Activated CD4-positive, alpha-beta T cell treated with anti-CD3 and anti-CD28 coated beads for 36 hours (primary cell): ENCODE data around the gene PLEKHH2. TPM values are rescaled to one million over a fixed set of nuclear protein-coding genes. Genes with fewer than 3 reads are reported as not detected.

Experiments used
- ATAC-seq: fragments of 200-7000 bp; cut with Tn5 transposase; one replicate; pipeline ENCODE4 v1.10.0; 2021; ENCODE audit warnings: mild to moderate bottlenecking, moderate library complexity
- CTCF ChIA-PET: fragments of 350-600 bp; sonication (Branson Sonifier 250); formaldehyde crosslinking; loops from one replicate; lab custom pipeline; 2021; ENCODE audit warnings: antibody characterized with exemption; lab: Charles Lee
- POLR2A ChIA-PET: fragments of 350-600 bp; sonication (Branson Sonifier 250); formaldehyde crosslinking; loops from one replicate; lab custom pipeline; 2021; ENCODE audit warnings: antibody characterized with exemption, inconsistent platforms; lab: Charles Lee
- DNase-seq: peaks from one replicate; pipeline ENCODE4 v3.0.0-alpha.2; 2020
- H3K27ac Mint-ChIP-seq: one replicate; pipeline ENCODE4 v1.8.0; 2021; ENCODE audit warnings: mixed read lengths
- H3K27me3 Mint-ChIP-seq: one replicate; pipeline ENCODE4 v1.8.0; 2021; ENCODE audit warnings: mixed read lengths
- H3K36me3 Mint-ChIP-seq: one replicate; pipeline ENCODE4 v1.8.0; 2021; ENCODE audit warnings: low read depth, mixed read lengths
- H3K4me1 Mint-ChIP-seq: one replicate; pipeline ENCODE4 v1.8.0; 2021; ENCODE audit warnings: mixed read lengths
- H3K4me3 Mint-ChIP-seq: one replicate; pipeline ENCODE4 v1.8.0; 2021; ENCODE audit warnings: mild to moderate bottlenecking, moderate library complexity, mixed read lengths
- H3K9me3 Mint-ChIP-seq: one replicate; pipeline ENCODE4 v1.8.0; 2021; ENCODE audit warnings: low read depth, mixed read lengths
- intact Hi-C, 2 experiments: fragments of 100-400 bp; cut with DNase I in 1 of 2; cut with micrococcal nuclease in 1 of 2; formaldehyde crosslinking; loops; one replicate each; pipeline versions ENCODE4 v1.14.2 to v1.15.1; 2022 to 2024; cut with DNase I, micrococcal nuclease
- total RNA-seq, 2 experiments: library from RNA; stranded (reverse); gene quantifications; one replicate each; pipeline ENCODE4 v1.2.3, GENCODE V29; 2021

The PLEKHH2 gene
- total RNA-seq, 2 experiments from 2014 or later, result 1.5 to 2.2 TPM

DNA sequence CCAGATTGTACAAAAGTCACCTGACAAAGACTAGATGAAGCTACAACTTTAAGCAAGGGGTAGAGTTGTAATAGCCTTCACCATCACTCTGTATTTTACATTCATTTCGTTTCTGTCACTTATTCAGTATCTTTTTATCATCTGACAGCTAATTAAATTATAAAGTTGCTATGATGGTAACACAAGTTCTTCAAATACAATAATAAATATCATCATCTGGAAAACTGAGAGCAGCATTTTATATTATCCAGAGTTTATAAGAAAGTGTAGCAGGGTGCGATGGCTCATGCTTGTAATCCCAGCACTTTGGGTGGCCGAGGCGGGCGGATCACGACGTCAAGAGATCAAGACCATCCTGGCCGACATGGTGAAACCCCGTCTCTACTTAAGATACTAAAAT is 157.9 kb downstream of the PLEKHH2 start:
- H3K27ac Mint-ChIP-seq, result no peak overlapping the region
- H3K4me1 Mint-ChIP-seq, result no peaks in the 10 kb centered on the region
- intact Hi-C loops, result no loop called here
- no peak for ATAC-seq
- no peak overlapping the region for H3K4me3 Mint-ChIP-seq
- ChIA-PET POLR2A (no interaction called here), CTCF (interaction anchor here (1.2 kb wide), 1 partner anchor 51 kb away, joined by 3 read pairs; no protein-coding TSS in a partner anchor)
- no peaks in the 10 kb centered on the region for H3K27me3 Mint-ChIP-seq
- peaks cover 8% of the 10 kb centered on the region for H3K36me3 Mint-ChIP-seq
- no peak for DNase-seq
- H3K9me3 Mint-ChIP-seq, result no peaks in the 10 kb centered on the region

DNA sequence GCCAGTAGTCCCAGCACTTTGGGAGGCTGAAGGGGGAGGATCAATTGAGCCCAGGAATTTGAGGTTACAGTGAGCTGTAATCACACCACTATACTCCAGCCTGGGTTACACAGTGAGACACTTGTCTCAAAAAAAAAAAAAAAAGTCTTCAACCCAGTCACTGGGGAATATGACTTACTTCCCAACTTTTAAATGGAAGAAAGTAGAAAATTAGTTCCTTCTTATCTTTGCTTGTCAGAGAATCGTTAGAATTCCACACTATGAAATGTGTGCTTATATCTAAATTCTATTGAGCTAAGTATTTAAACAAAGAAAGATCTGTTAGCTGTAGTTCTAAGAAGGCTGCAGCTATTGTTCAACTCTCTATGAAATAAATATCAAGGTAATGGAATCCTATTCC is 159.1 kb downstream of the PLEKHH2 start:
- Mint-ChIP-seq H3K27ac (no peak overlapping the region), H3K4me3 (no peak overlapping the region), H3K27me3 (no peaks in the 10 kb centered on the region), H3K4me1 (no peaks in the 10 kb centered on the region), H3K36me3 (peaks cover 6% of the 10 kb centered on the region), H3K9me3 (no peaks in the 10 kb centered on the region)
- ChIA-PET CTCF (interaction anchor here (1.0 kb wide), 1 partner anchor 22 kb away, joined by 4 read pairs; the partner anchor contains the start of gene DYNC2LI1), POLR2A (no interaction called here)
- ATAC-seq (no peak), DNase-seq (no peak)
- intact Hi-C loops, result no loop called here

GRCh38 chr2:43798300-43798699 is 161.2 kb downstream of the PLEKHH2 start:
- Mint-ChIP-seq H3K27me3 (no peaks in the 10 kb centered on the region), H3K27ac (no peak overlapping the region), H3K4me1 (no peaks in the 10 kb centered on the region), H3K9me3 (no peaks in the 10 kb centered on the region), H3K4me3 (no peak overlapping the region), H3K36me3 (peaks cover 4% of the 10 kb centered on the region)
- intact Hi-C loops, result no loop called here
- no peak for ATAC-seq
- no peak for DNase-seq
- POLR2A ChIA-PET, result no interaction called here
- CTCF ChIA-PET, result interaction anchor here (0.5 to 1.1 kb wide), 5 partner anchors 8 to 253 kb away, joined by 3 to 4 read pairs (median 3); no protein-coding TSS in a partner anchor

- Mint-ChIP-seq H3K9me3 (no peaks in the 10 kb centered on the region), H3K27me3 (no peaks in the 10 kb centered on the region), H3K36me3 (peaks cover 10% of the 10 kb centered on the region), H3K4me3 (no peak overlapping the region), H3K27ac (no peak overlapping the region), H3K4me1 (no peaks in the 10 kb centered on the region)
- DNase-seq (no peak), ATAC-seq (no peak)
- ChIA-PET CTCF (no interaction called here), POLR2A (no interaction called here)
- intact Hi-C loops, result no loop called here
These were observed 163.8 kb downstream of the PLEKHH2 start for GRCh38 chr2:43800894-43801293.

DNA sequence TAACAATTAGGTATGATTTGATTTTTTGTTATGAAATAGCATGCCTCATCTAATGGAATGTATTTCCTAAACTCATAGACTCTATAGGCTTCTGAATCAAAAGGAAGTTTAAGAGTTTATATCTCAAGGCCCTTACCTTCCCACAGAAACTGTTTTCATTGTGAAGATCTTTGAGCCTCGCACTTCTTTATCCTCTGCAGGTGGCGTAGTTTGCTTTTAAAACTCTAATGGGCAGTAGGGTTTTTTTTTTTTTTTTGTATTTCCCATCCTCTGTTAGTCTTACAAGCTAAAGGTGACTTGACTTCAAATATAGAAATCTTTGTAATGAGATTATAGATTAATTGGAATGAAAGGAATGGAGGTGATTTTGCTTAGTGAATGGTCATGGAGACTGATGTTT is 165.1 kb downstream of the PLEKHH2 start:
- no peak overlapping the region for H3K27ac Mint-ChIP-seq
- POLR2A ChIA-PET, result interaction anchor here (0.6 kb wide), 1 partner anchor 225 kb away, joined by 3 read pairs; no protein-coding TSS in a partner anchor
- DNase-seq (no peak), ATAC-seq (no peak)
- CTCF ChIA-PET, result interaction anchor here (0.7 kb wide), 1 partner anchor 44 kb away, joined by 3 read pairs; no protein-coding TSS in a partner anchor
- peaks cover 11% of the 10 kb centered on the region for H3K36me3 Mint-ChIP-seq
- H3K9me3 Mint-ChIP-seq, result no peaks in the 10 kb centered on the region
- no peaks in the 10 kb centered on the region for H3K27me3 Mint-ChIP-seq
- intact Hi-C loops, result no loop called here
- H3K4me3 Mint-ChIP-seq, result no peak overlapping the region
- no peaks in the 10 kb centered on the region for H3K4me1 Mint-ChIP-seq

DNA sequence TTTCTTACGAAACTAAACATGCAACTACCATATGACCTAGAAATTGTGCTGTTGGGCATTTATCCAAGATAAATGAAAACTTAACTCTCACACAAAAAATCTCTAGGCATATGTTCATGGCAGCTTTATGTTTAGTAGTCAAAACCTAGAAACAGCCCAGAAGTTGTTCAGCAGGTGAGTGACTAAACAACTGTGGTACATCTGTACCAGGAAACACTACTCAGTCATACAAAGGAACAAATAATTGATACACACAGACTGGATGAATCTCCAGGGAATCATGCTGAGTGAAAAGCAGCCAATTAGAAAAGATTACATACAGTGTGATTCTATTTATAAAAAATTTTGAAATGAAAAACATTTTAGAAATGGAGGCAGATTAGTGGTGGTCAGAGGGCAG is 166.1 kb downstream of the PLEKHH2 start:
- Mint-ChIP-seq H3K36me3 (peaks cover 11% of the 10 kb centered on the region), H3K4me3 (no peak overlapping the region), H3K4me1 (no peaks in the 10 kb centered on the region), H3K9me3 (no peaks in the 10 kb centered on the region), H3K27ac (no peak overlapping the region), H3K27me3 (no peaks in the 10 kb centered on the region)
- ATAC-seq (no peak), DNase-seq (no peak)
- ChIA-PET POLR2A (no interaction called here), CTCF (no interaction called here)
- intact Hi-C loops, result no loop called here

- Mint-ChIP-seq H3K9me3 (no peaks in the 10 kb centered on the region), H3K36me3 (peaks cover 9% of the 10 kb centered on the region), H3K4me3 (no peak overlapping the region), H3K27ac (no peak overlapping the region), H3K27me3 (no peaks in the 10 kb centered on the region), H3K4me1 (no peaks in the 10 kb centered on the region)
- POLR2A ChIA-PET, result no interaction called here
- CTCF ChIA-PET, result no interaction called here
- DNase-seq, result no peak
- no peak for ATAC-seq
- intact Hi-C loops, result no loop called here
These were observed 169.6 kb downstream of the PLEKHH2 start for GRCh38 chr2:43806719-43807031.

GRCh38 chr2:43810452-43810851 is 173.4 kb downstream of the PLEKHH2 start:
- DNase-seq (no peak), ATAC-seq (no peak)
- ChIA-PET POLR2A (no interaction called here), CTCF (no interaction called here)
- H3K27me3 Mint-ChIP-seq, result no peaks in the 10 kb centered on the region
- intact Hi-C loops, result no loop called here
- H3K9me3 Mint-ChIP-seq, result no peaks in the 10 kb centered on the region
- no peaks in the 10 kb centered on the region for H3K4me1 Mint-ChIP-seq
- no peak overlapping the region for H3K27ac Mint-ChIP-seq
- H3K4me3 Mint-ChIP-seq, result no peak overlapping the region
- peaks cover 3% of the 10 kb centered on the region for H3K36me3 Mint-ChIP-seq

- Mint-ChIP-seq H3K9me3 (no peaks in the 10 kb centered on the region), H3K4me1 (no peaks in the 10 kb centered on the region)
- CTCF ChIA-PET, result no interaction called here
These were observed 173.8 kb downstream of the PLEKHH2 start for GRCh38 chr2:43810888-43811287.

DNA sequence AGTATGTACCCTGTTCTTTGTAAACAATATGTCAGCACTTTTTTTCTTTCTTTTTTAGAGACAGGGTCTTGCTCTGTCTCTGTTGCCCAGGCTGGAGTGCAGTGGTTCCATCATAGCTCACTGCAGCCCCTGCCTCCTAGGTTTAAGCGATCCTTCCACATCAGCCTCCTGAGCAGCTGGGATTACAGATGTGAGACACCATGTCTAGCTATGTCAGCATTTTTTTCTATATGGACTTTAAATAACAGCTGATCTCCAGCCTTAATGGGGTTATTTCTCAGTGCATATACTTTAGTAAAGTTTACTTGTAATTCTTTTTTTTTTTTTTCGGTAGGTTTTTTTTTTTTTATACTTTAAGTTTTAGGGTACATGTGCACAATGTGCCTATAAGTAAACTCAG is 174.9 kb downstream of the PLEKHH2 start:
- Mint-ChIP-seq H3K4me3 (no peak overlapping the region), H3K9me3 (no peaks in the 10 kb centered on the region), H3K27ac (no peak overlapping the region), H3K4me1 (no peaks in the 10 kb centered on the region), H3K27me3 (no peaks in the 10 kb centered on the region), H3K36me3 (no peaks in the 10 kb centered on the region)
- ChIA-PET POLR2A (no interaction called here), CTCF (no interaction called here)
- intact Hi-C loops, result no loop called here
- ATAC-seq (no peak), DNase-seq (no peak)

More at GRCh38 chr2:43810888-43811287, 173.8 kb downstream of the PLEKHH2 start:
- DNase-seq, result no peak
- intact Hi-C loops, result no loop called here
- Mint-ChIP-seq H3K27me3 (no peaks in the 10 kb centered on the region), H3K36me3 (peaks cover 2% of the 10 kb centered on the region), H3K27ac (no peak overlapping the region), H3K4me3 (no peak overlapping the region)
- POLR2A ChIA-PET, result no interaction called here
- no peak for ATAC-seq

- intact Hi-C loops, result no loop called here
- POLR2A ChIA-PET, result no interaction called here
These were observed 175.9 kb downstream of the PLEKHH2 start for GRCh38 chr2:43812947-43813346.

DNA sequence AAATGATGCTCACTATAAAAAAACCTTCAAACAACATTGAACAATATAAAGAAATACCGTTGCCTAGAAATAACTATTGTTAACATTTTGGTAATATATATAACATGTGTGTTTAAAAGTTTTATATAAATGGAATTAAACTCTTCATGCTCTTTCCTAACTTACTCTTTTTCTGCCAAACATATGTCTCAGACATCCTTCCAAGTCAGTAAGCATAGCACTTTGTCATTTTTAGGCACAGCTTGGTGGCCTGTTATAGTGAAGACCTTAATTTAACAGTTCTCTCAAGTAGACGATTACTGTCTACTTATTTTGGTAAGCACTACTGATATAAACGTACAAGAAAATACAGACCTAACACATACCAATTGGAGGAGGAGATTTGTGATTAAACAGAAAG is 177.7 kb downstream of the PLEKHH2 start:
- no peak for ATAC-seq
- H3K4me3 Mint-ChIP-seq, result no peak overlapping the region
- H3K27ac Mint-ChIP-seq, result no peak overlapping the region
- H3K36me3 Mint-ChIP-seq, result no peaks in the 10 kb centered on the region
- H3K9me3 Mint-ChIP-seq, result no peaks in the 10 kb centered on the region
- CTCF ChIA-PET, result no interaction called here
- DNase-seq, result no peak
- H3K4me1 Mint-ChIP-seq, result peaks cover 3% of the 10 kb centered on the region
- H3K27me3 Mint-ChIP-seq, result no peaks in the 10 kb centered on the region
- intact Hi-C loops, result no loop called here
- POLR2A ChIA-PET, result no interaction called here

More at GRCh38 chr2:43812947-43813346, 175.9 kb downstream of the PLEKHH2 start:
- ATAC-seq (no peak), DNase-seq (no peak)
- no peaks in the 10 kb centered on the region for H3K36me3 Mint-ChIP-seq
- H3K9me3 Mint-ChIP-seq, result no peaks in the 10 kb centered on the region
- H3K27ac Mint-ChIP-seq, result no peak overlapping the region
- CTCF ChIA-PET, result no interaction called here
- H3K4me1 Mint-ChIP-seq, result no peaks in the 10 kb centered on the region
- no peak overlapping the region for H3K4me3 Mint-ChIP-seq
- H3K27me3 Mint-ChIP-seq, result no peaks in the 10 kb centered on the region
